Activated CD8-positive, alpha-beta T cell treated with anti-CD3 and anti-CD28 coated beads for 36 hours (primary cell): ENCODE results near the gene BNIP2. TPM values are rescaled to one million over a fixed set of nuclear protein-coding genes. Genes with fewer than 3 reads are reported as not detected.
"Not testable (repeated sequence)": the region's sequence is repeated elsewhere in the genome, so short reads cannot be mapped to it uniquely, and the experiment has no call there.

Source experiments
- ATAC-seq: fragments of 200-7000 bp; cut with Tn5 transposase; one replicate; pipeline ENCODE4 v1.10.0; 2021; ENCODE audit warnings: mild to moderate bottlenecking, moderate library complexity
- CTCF ChIA-PET: fragments of 350-600 bp; sonication (Branson Sonifier 250); formaldehyde crosslinking; loops from one replicate; lab custom pipeline; 2021; ENCODE audit warnings: antibody characterized with exemption; lab: Charles Lee
- POLR2A ChIA-PET: fragments of 350-600 bp; sonication (Branson Sonifier 250); formaldehyde crosslinking; loops from one replicate; lab custom pipeline; 2021; ENCODE audit warnings: antibody characterized with exemption; lab: Charles Lee
- DNase-seq: peaks from one replicate; pipeline ENCODE4 v3.0.0-alpha.2; 2020
- H3K27ac Mint-ChIP-seq: one replicate; pipeline ENCODE4 v1.8.0; 2021; ENCODE audit warnings: mild to moderate bottlenecking, mixed read lengths
- H3K27me3 Mint-ChIP-seq: one replicate; pipeline ENCODE4 v1.8.0; 2021; ENCODE audit warnings: mixed read lengths
- H3K36me3 Mint-ChIP-seq: one replicate; pipeline ENCODE4 v1.8.0; 2021; ENCODE audit warnings: low read depth, mixed read lengths
- H3K4me1 Mint-ChIP-seq: one replicate; pipeline ENCODE4 v1.8.0; 2021; ENCODE audit warnings: low read depth, mixed read lengths
- H3K4me3 Mint-ChIP-seq: one replicate; pipeline ENCODE4 v1.8.0; 2021; ENCODE audit warnings: mild to moderate bottlenecking, moderate library complexity, mixed read lengths
- H3K9me3 Mint-ChIP-seq: one replicate; pipeline ENCODE4 v1.8.0; 2021; ENCODE audit warnings: mixed read lengths
- intact Hi-C: fragments of 100-400 bp; cut with micrococcal nuclease; formaldehyde crosslinking; loops from one replicate; pipeline ENCODE4 v1.10.0; 2022
- total RNA-seq, 2 experiments: library from RNA; stranded (reverse); gene quantifications; one replicate each; pipeline ENCODE4 v1.2.3, GENCODE V29; 2021
- TF ChIP-seq, protein P1 (sequence below): fragments of 200-600 bp; IDR thresholded peaks from one replicate; pipeline ENCODE4 v1.8.0; 2022; ENCODE audit warnings: antibody characterized with exemption, mild to moderate bottlenecking

The BNIP2 gene
- total RNA-seq, 2 experiments from 2014 or later, result 52.2 to 53.2 TPM

DNA sequence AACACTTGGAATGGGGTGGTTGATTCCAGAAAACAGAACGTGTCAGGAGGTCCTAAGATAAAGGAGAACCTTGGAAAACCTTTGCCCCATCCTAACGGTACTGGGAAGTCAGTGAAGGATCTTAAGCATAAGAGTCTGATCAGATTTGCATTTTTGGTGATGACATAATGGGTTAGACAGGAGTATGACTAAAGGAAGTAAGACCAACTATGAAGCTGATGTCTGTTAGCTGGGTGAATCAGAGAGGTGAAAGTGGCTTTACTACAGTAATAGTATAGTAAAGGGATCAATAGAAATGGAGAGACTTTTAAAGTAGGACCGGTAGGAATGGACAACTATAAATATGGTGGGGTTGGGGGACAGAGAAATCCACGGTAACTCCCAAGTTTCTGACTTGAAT, 44.4 kb downstream of the BNIP2 start:
- H3K36me3 Mint-ChIP-seq, result peaks cover 27% of the 10 kb centered on the region
- DNase-seq, result no peak
- no peaks in the 10 kb centered on the region for H3K9me3 Mint-ChIP-seq
- H3K4me1 Mint-ChIP-seq, result peaks cover 6% of the 10 kb centered on the region
- H3K27ac Mint-ChIP-seq, result peak overlapping the region; percentile 16
- ChIA-PET CTCF (interaction anchor here (0.9 to 1.7 kb wide), 2 partner anchors 20 to 234 kb away, joined by 3 read pairs; no protein-coding TSS in a partner anchor), POLR2A (interaction anchor here (2.0 kb wide), 1 partner anchor 112 kb away, joined by 4 read pairs; no protein-coding TSS in a partner anchor)
- TF ChIP-seq, protein P1, sequence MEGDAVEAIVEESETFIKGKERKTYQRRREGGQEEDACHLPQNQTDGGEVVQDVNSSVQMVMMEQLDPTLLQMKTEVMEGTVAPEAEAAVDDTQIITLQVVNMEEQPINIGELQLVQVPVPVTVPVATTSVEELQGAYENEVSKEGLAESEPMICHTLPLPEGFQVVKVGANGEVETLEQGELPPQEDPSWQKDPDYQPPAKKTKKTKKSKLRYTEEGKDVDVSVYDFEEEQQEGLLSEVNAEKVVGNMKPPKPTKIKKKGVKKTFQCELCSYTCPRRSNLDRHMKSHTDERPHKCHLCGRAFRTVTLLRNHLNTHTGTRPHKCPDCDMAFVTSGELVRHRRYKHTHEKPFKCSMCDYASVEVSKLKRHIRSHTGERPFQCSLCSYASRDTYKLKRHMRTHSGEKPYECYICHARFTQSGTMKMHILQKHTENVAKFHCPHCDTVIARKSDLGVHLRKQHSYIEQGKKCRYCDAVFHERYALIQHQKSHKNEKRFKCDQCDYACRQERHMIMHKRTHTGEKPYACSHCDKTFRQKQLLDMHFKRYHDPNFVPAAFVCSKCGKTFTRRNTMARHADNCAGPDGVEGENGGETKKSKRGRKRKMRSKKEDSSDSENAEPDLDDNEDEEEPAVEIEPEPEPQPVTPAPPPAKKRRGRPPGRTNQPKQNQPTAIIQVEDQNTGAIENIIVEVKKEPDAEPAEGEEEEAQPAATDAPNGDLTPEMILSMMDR, result no peak
- intact Hi-C loops, result no loop called here
- no peaks in the 10 kb centered on the region for H3K27me3 Mint-ChIP-seq
- H3K4me3 Mint-ChIP-seq, result no peak overlapping the region
- no peak for ATAC-seq

DNA sequence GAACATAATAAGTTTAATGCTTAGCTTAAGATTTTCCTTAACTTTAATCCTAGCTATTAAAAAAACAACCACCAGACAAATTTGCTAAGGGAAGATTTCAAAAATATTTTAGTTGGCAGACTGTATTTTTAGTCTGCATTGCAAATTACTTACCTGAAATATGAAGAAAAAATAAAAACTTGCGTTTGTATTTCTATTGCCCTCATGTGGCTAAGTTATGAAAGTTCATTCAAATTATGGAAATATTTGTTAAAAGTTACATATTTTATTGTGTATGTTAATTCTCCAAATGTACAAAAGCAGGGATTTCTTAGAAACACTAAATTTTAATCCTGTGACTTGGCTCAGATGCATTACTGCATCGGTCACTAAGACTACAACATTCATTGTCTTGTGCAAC, 46.8 kb downstream of the BNIP2 start:
- DNase-seq, result no peak
- POLR2A ChIA-PET, result no interaction called here
- intact Hi-C loops, result no loop called here
- Mint-ChIP-seq H3K27me3 (no peaks in the 10 kb centered on the region), H3K27ac (peak overlapping the region; percentile 1), H3K4me1 (peaks cover 11% of the 10 kb centered on the region), H3K36me3 (peaks cover 38% of the 10 kb centered on the region), H3K9me3 (no peaks in the 10 kb centered on the region), H3K4me3 (no peak overlapping the region)
- CTCF ChIA-PET, result interaction anchor here (0.7 to 4.6 kb wide), 13 partner anchors 9 to 114 kb away, joined by 3 to 26 read pairs (median 3); partner anchors contain the start of gene GTF2A2
- TF ChIP-seq, protein P1, result no peak
- ATAC-seq, result no peak

DNA sequence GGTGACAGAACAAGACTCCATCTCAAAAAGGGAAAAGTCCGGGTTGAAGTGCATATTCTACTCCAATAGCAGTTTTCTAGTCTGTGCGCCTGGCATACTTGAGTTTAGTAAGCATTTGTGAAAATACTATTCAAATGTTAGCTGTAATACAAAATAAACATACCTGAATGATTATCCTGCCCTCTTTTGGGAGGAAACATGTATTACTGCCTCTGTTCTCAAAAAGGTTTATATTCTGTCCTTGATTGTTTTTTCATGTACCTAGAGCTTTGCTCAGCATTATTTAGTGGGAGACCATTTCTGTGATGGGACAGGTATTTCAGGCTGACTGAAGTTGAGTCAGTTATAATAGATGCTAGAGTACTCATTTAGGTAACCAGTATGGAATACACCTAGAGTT, 51.6 kb downstream of the BNIP2 start:
- intact Hi-C loops, H3K27me3 Mint-ChIP-seq, H3K4me3 Mint-ChIP-seq, H3K27ac Mint-ChIP-seq, ATAC-seq, DNase-seq, H3K4me1 Mint-ChIP-seq, H3K9me3 Mint-ChIP-seq: not testable (repeated sequence)
- H3K36me3 Mint-ChIP-seq, result peaks cover 27% of the 10 kb centered on the region
- ChIA-PET CTCF (interaction anchor here (0.8 kb wide), 1 partner anchor 105 kb away, joined by 5 read pairs; no protein-coding TSS in a partner anchor), POLR2A (interaction anchor here (0.9 kb wide), 1 partner anchor 8 kb away, joined by 3 read pairs; no protein-coding TSS in a partner anchor)

DNA sequence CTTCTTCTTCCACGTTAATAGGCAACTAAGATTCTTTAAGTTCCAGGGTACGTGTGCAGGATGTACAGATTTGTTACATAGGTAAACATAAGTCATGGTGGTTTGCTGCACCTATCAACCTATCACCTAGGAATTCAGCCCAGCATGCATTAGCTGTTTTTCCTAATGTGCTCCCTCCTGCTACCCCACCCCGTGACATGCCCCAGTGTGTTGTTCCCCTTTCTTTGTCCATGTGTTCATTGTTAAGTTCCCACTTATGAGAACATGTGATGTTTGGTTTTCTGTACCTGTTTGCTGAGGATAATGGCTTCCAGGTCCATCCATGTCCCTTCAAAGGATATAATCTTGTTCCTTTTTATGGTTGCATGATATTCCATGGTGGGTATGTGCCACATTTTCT, 52.9 kb downstream of the BNIP2 start:
- no peak for ATAC-seq
- Mint-ChIP-seq H3K36me3 (peaks cover 21% of the 10 kb centered on the region), H3K4me1 (peaks cover 8% of the 10 kb centered on the region), H3K27ac (no peak overlapping the region), H3K4me3 (no peak overlapping the region), H3K9me3 (no peaks in the 10 kb centered on the region), H3K27me3 (peaks cover 2% of the 10 kb centered on the region)
- CTCF ChIA-PET, result interaction anchor here (3.7 kb wide), 1 partner anchor 104 kb away, joined by 18 read pairs; no protein-coding TSS in a partner anchor
- POLR2A ChIA-PET, result no interaction called here
- TF ChIP-seq, protein P1, result no peak
- no peak for DNase-seq
- intact Hi-C loops, result no loop called here

DNA sequence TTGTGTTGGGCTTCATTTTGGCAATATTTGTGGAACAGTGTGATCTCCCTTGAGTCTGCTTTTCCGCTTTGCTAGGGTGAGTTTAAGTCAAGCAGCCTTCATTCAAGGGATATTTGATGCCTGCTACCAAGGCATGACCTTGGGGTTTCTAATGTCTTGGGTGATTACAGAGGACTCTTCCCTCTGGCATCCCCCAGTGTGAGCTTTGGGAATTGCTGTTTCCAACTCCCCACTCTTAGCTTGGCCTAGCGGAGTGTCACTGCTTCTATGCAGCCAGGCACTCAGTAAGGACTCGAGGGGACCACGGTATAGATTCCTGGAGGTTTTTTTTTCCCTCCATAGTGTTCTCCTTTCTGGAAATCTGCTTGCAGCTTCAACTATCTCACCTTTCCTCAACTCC, 56.4 kb downstream of the BNIP2 start:
- Mint-ChIP-seq H3K36me3 (peaks cover 7% of the 10 kb centered on the region), H3K27ac (no peak overlapping the region), H3K4me3 (no peak overlapping the region), H3K9me3 (no peaks in the 10 kb centered on the region), H3K4me1 (no peaks in the 10 kb centered on the region), H3K27me3 (peaks cover 2% of the 10 kb centered on the region)
- DNase-seq (no peak), ATAC-seq (no peak)
- CTCF ChIA-PET, result interaction anchor here (1.0 to 1.5 kb wide), 2 partner anchors 9 to 99 kb away, joined by 3 read pairs; no protein-coding TSS in a partner anchor
- TF ChIP-seq, protein P1, result no peak
- intact Hi-C loops, result no loop called here
- POLR2A ChIA-PET, result no interaction called here
